HG02870 (cell line): ENCODE data around the gene COTL1.

ENCODE experiments used
- ATAC-seq: cut with Tn5 transposase; IDR thresholded peaks from one replicate; pipeline ENCODE4 v1.9.1; 2021; ENCODE audit warnings: mild to moderate bottlenecking, moderate library complexity; ENCODE audit not compliant: unreplicated experiment

COTL1 gene, protein sequence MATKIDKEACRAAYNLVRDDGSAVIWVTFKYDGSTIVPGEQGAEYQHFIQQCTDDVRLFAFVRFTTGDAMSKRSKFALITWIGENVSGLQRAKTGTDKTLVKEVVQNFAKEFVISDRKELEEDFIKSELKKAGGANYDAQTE

DNA sequence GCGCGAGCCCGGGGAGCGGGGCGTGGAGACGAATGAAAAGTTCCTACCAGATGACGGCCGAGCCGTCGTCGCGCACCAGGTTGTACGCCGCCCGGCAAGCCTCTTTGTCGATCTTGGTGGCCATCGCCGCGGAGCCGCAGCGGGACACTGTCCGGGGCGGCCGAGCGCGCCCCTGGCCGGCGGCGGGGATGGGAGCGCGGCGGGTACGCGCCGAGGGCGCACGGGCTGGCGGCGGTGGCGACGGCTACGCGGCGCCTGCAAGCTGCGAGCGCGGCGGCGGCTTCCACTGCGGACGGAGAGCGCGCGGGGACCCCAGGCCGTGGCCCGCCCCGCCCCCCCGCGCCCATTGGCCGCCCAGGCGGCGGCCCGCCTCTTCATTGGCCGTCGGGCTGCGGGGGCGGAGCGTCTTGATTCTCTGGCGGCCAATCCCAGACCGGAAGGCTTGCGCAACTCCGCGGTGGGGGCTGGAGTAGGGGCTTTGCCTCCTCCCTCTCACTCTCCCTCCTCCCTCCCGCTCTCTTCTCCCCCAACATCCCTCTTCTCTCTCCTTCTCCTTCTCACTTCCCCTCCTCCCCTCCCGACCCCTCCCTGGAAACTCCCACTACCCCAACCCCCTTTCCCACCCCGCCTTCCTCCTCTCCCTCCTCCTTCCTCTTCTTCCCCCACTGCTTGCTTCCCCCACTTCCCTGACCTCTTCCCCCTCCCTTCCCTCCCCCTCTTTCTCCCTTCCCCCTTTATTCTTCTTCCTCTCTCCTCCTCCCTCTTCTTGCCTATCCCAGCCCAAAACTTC is at the start of gene COTL1:
COTL1 (minus strand) TSS at position 288 of the 790 bp plus-strand sequence; CDS start at position 124, 164 bp downstream.
- ATAC-seq = peak; percentile 68

DNA sequence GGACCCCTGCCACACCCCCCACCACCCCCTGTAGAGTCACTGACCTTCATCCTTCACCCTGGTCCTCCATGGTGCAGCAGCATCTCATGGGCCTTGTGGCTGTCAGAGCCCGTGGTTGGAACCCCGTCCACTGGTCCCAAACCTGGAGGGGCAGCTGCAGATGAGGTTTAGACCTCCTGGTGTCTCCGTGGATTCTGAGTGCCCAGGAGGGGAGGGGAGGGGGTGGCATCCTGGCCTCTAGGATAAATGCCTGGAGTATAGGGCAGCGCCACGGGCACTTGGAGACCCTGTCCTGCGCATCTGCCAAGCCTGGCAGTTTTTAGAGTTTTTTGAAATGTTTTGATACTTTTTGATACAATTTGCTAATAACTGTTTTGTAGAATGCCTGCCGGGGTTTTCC is 48.0 kb upstream of the COTL1 start:
- ATAC-seq = no peak

DNA sequence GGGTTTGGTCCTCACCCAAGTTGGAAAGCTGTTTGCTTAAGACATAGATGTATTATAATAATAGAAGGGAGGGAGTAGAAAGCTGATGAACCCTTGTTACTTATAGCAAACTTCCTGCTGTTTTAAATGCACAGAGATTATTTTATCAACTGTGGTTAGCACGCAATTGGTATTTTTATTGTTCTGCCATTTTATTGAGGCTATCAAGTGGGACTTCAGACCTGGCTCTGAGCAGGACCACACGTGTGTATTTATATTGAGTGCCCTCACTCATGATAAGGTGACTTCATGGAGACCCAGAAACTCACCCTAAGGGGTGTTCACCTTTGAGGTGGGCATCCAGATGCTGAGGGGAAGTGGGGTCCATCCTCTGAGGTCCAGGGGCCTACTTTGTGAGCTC is 47.5 kb upstream of the COTL1 start:
- ATAC-seq = no peak

DNA sequence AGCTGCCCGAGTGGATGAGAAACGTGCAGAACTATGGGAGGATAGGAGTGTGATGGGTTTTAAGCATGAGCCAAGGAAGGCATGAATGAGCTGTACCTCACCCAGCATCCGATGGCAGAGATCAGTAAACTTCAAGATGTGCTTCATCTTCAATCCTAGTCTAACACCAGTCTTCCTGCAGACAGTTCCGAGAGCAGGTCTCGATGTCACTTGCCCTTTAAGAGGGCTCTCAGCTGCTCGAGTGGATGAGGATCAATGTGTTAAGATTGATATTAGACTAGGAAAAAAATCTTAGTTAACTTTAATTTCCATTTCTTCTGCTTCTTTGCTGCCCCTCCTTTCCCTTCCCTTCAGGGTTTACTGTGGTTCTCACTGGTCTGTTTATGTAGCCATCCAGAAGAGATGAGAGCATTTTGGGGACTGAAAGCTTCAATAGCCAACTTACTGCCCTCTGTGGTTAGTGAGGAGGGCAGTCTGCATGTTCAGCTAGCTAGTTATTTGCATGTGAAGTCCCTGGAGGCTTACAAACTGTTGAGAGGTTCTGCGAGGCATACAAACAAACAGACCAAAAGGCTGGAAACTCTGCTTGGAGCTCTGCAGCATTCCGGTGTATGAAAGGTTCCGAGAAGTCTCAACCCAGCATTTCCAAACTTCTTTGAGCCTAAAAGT is 45.7 kb upstream of the COTL1 start:
- ATAC-seq = no peak

DNA sequence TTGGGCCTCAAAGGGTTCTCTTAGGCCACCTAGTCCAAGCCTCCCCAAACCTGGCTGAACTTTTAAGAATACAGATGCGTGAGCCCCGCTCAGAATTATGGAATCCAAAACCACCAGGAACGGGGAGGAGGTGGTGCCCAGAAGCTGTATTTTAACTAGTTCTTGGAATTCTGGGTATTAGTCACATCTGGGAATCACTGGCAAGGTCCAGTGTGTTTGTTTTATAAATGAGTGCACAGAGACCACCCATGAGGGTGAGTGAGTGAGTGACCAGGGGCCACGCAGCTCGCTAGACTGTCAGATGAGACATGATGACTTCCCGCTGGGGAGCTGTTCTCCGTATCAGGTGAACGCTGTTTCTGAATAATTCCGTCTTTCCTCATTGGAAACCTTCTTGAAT is 44.6 kb upstream of the COTL1 start:
- no peak for ATAC-seq

DNA sequence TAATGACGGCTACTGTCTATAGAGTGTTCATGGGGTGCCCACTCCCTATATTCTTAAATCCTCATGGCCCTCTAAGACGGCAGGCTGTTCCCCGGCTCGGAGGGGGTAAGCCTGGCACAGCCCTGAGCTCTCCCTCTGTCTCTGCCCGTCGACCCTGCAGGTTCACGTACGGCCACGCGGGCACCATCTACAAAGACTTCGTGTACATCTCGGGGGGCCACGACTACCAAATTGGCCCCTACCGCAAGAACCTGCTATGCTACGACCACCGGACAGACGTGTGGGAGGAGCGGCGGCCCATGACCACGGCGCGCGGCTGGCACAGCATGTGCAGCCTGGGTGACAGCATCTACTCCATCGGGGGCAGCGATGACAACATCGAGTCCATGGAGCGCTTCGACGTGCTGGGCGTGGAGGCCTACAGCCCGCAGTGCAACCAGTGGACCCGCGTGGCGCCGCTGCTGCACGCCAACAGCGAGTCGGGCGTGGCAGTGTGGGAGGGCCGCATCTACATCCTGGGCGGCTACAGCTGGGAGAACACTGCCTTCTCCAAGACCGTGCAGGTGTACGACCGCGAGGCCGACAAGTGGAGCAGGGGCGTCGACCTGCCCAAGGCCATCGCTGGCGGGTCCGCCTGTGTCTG is 43.7 kb upstream of the COTL1 start:
- ATAC-seq = no peak

DNA sequence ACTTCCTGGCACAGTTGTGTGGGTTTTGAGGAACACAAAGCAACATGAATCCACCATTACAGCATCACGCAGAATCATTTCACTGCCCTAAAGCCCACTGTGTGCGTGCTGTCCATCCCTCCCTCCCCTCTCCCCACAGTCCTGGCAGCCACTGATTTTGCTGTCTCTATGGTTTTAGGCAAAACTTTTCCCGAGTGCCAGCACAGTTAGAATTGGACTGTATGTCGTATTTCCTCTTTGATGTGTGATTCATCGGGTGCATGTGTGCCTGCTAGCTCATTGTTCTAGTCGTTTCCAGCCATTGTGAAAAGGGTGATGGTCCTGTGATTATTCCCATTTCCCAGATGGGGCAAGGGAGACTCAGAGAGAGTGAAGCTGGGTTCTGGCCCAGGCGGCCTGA is 43.1 kb upstream of the COTL1 start:
- no peak for ATAC-seq

DNA sequence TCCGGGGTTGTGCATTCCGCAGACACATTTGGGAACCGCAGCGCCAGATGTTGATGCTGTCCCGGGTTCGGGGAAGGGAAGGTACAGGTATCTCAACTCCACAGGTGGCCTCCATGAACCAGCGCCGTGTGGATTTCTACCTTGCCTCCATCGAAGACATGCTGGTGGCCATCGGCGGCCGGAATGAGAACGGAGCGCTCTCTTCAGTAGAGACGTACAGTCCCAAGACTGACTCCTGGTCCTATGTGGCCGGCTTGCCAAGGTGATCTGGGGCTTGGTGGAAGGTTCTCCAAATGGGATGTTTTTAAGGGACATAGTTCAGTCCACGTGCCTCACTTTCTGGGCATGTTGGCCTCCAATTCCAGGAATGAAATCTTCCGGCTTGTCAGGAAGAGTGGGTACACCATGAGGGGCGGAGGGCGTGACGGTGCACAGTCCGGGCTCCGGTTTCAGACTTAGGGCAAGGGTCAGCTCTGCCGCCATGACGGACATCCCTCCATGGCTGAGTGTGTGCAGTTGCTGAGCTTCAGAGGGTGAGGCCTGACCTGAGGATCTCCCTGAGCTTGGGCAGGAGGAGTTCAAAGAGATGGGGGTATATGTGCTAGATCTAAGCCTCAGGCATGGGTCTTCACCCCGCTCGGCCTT is 41.9 kb upstream of the COTL1 start:
- ATAC-seq = no peak

DNA sequence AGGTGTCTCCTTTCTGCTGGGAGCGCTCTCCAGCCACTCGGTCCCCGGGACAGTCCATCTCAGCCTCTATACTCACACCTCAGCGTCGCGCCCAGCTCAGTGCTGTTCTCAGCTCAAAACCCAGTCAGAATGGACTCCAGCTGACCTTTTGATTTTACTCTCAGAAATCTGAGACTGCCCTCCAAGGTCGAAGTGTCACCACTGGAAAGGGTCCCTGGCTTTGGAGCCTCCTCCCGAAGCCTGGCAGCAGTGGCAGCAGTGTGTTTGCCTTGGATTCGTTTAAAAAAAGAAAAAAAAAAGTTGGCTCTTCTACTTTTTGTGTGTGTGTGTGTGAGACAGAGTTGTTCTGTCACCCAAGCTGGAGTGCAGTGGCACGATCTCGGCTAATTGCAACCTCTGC is 40.8 kb upstream of the COTL1 start:
- ATAC-seq = no peak

DNA sequence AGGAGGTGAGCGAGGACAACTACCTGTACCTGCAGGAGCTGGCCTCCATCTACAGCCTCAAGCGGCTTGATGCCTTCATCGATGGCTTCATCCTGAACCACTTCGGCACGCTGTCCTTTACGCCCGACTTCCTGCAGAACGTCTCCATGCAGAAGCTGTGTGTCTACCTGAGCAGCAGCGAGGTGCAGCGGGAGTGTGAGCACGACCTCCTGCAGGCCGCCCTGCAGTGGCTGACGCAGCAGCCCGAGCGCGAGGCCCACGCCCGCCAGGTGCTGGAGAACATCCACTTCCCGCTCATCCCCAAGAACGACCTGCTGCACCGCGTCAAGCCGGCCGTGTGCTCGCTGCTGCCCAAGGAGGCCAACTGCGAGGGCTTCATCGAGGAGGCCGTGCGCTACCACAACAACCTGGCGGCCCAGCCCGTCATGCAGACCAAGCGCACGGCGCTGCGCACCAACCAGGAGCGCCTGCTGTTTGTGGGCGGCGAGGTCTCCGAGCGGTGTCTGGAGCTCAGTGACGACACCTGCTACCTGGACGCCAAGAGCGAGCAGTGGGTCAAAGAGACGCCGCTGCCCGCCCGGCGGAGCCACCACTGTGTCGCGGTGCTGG is 39.5 kb upstream of the COTL1 start:
- ATAC-seq = no peak

DNA sequence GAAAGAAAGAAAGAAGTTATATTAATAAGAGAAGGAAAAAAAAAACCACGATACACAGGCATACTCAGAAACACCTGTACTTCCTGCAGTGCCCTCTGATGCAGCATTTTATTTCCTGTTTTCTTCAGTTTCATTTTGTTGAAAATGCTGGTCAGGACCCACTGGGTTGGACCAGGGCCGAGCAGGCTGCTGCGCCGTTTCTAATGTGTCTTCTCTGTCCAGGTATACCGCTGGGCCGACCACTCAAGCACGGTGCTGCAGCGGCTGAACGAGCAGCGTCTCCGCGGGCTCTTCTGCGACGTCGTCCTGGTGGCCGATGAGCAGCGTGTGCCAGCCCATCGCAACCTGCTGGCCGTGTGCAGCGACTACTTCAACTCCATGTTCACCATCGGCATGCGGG is 38.8 kb upstream of the COTL1 start:
- no peak for ATAC-seq

DNA sequence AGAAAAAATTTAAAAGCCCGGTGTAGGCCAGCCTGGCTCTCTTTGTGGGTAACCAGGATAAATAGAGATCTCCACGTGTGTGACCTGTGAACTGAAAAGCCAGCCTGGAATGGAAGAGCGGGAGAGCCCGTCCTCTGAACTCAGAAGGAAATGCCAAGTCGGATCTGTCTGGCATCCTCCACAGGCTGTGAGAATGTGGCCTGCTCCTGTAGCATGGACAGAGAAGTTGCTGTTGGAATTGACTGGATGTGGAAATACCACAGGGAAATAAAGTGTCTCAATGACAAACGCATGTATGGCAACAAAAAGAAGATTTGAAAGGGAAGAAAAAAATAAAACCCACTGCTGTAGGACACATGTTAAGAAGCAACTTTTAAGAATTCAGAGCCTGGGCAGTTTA is 37.1 kb upstream of the COTL1 start:
- ATAC-seq = no peak

DNA sequence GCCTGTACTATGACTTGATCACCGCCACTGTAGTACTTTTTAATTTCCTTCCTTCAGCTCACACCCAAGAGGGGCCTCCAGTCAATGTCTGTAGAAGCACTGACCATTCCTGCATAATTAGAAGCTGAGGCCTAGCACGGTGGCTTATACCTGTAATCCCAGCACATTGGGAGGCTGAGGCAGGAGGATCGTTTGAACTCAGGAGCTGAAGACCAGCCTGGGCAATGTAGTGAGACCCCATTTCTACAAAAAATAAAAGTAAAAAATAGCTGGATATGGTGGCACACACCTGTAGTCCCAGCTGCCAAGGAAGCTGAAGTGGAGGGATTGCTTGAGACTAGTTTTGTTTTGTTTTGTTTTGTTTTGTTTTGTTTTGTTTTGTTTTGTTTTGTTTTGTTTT is 36.4 kb upstream of the COTL1 start:
- no peak for ATAC-seq

DNA sequence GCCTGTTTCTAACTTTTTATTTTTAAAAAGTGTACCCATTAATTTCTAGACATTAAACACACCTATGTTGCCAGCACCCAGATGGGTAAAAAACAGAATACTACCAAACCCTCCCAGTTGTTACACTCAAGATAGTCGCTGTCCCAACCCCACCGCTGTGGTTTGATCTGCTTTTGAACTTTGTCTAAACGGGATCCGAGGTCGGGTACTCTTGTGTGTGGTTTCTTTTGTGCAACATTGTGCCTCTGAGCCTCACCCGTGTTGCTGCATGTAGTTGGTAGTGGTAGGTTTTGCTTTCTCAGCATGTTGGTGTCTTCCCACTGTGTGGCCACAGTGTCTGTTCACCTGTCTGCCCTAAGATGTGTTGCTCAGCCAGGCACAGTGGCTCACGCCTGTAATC is 34.7 kb upstream of the COTL1 start:
- ATAC-seq = no peak

DNA sequence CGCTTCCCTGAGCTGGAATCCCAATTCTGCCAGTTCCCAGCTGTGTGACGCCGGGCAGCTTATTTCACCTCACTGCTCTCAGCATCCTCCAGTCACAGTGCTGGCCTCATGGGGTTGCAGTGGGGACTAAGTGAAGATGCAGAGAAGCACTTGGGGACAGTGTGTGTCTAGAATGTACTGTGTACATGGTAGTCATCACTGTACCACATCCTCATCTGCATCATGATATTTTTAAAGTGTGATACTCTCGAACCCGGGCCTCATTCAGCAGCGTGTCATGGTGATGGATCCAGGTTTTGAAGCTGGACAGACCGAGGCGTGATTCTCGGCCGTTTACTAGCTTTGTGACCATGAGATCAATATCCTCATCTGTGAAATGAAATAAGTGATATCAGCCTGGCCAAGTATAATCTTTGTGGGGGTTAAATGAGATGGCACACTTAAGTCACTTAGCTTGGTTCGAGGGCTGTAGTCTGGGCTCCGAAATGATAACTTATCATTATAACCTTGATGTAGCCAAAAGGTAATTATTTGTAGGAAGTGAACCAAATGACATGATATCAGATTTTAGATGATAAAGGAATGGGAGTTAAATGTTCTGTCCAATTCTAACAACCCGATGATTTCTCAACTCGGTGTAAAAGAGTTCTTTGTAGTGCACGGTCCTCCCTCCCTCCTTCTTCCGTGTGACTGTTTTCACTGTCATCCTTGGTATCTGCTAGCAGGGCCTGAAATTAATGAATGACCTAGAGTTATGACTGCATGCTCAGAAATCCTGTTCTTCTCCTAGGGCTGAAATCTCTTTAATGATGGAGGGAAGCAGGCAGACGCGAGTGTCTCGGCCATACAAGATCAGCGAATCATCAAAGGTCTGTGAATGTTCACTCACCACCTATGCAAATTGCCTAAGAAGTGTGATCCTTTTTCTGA is 32.4 kb upstream of the COTL1 start:
- no peak for ATAC-seq

DNA sequence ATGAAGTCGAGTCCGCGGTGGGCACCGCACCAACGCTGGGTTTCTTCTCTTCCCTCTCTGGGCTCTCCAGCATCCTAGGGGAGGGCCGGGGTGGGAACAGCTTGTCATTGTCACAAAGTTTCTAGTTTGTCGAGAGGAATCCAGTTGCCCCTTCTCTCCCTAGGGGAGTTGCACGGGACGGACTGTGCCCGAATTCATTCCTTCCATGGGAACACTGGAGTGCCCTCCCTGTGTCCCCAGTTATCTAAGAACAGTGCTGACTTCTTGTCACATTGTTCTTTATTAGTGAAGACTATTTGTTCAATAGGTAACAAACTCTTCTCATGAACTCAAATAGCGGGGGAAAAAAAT is 31.6 kb upstream of the COTL1 start:
- ATAC-seq = no peak

DNA sequence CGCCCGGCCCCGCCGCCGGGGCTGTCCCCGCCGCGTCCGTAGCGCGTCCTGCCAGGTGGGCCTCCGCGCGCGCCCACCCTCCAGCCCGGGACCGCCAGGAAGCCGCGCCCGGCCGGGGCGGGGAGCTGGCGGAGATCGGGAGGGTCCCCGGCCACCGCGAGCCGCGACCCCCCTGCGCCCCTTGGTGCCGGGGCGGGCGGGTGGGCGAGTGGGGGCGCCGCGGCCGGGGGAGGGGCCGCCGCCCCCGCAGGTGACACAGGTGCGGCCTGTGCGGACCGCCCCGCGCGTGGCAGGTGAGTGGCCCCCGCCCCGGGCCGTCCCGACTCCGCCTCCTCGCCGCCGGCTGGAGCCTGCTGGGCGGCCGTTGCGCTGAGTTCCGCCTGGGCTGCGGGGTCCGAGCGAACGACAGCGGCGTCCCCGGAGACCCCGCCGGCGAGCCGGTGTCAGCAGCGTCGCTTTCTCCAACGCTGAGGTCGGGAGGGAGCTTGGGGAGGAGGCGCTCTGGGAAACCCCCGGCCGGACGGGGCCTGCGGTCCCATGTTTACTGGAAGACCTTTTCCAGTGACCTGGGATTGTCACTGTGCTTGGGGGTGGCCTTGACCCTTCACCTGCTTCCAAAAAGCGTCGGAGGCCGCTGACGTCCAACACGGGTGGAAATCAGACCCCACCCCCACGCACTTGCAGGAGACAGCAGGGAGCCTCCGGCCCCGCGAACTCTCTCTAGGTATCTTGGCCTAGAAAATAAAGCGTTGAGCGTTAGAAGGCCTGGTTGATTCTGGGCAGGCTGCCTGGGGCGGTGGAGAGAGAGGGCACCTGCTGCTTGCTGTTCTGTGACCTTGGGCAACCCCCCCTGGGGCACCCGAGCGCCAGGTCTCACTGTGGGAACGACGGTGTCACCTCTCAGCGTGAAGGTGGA is 31.0 kb upstream of the COTL1 start:
- peak; percentile 56 for ATAC-seq

DNA sequence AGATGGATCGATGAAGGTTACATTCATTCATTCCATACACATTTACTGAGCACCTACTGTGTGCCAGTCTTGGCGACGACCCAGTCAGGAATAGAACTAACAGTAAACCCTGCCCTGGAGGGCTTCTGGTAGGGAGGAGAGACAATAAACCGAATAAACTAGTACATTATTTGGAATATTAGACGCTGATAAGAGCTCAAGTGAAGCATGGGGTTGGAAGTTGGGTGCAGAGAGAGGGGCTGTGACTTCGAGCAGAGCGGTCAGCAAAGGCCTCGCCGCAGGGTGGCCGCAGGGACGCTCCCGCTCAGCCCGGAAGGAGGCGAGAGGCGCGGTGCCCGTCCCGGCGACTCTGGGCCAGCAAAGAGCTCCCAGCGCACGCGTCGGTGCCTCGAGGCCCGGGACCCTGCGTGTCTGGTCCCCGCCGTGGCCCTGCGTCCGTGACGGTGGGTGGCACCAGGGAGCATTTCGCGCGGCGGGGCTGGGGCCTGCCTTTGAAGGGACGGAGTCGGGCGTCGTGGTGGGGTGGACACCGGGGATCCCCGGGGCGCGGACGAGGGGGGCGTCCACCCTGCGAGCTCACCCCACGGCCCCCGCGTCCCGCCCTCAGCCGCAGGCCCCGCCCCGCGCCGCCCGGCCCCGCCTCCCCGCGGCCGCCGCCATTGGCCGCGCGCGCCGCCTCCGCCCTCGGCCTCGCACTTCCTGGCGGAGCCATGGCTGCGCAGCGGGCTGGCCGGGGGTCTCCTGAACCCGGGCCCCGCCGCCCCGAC is 30.1 kb upstream of the COTL1 start, which contains the start of gene KLHL36:
KLHL36 (plus strand) TSS at position 684 of the 767 bp plus-strand sequence. CDS start 2,357 bp downstream, outside the sequence.
- peak; percentile 81 for ATAC-seq
